T-helper 22 cell (primary cell): ENCODE data around the gene LRCH2.
"Not testable (repeated sequence)": the region's sequence is repeated elsewhere in the genome, so short reads cannot be mapped to it uniquely, and the experiment has no call there.

ENCODE experiments used
- DNase-seq: peaks from one replicate; pipeline ENCODE4 v3.0.0-alpha.2; 2020; ENCODE audit warnings: low read depth

Gene LRCH2

GRCh38 chrX:115233497-115234455, at the start of gene LRCH2:
Gene LRCH2 (minus strand): TSS chrX:115234096. CDS start chrX:115234041, 55 bp downstream.
- no peak for DNase-seq

GRCh38 chrX:115269051-115269683, 35.3 kb upstream of the LRCH2 start:
- no peak for DNase-seq

GRCh38 chrX:115268421-115268820, 34.5 kb upstream of the LRCH2 start:
- no peak for DNase-seq

- DNase-seq, result no peak
Measured at GRCh38 chrX:115266300-115266699, 32.4 kb upstream of the LRCH2 start.

GRCh38 chrX:115264009-115264408, 30.1 kb upstream of the LRCH2 start:
- DNase-seq, result no peak

- DNase-seq, result no peak
Measured at GRCh38 chrX:115261148-115261547, 27.3 kb upstream of the LRCH2 start.

GRCh38 chrX:115260330-115260729, 26.4 kb upstream of the LRCH2 start:
- DNase-seq, result no peak

GRCh38 chrX:115259238-115259875, 25.5 kb upstream of the LRCH2 start:
- DNase-seq, result no peak

GRCh38 chrX:115257711-115258110, 23.8 kb upstream of the LRCH2 start:
- no peak for DNase-seq

- DNase-seq, result no peak
Measured at GRCh38 chrX:115255003-115255402, 21.1 kb upstream of the LRCH2 start.

- no peak for DNase-seq
Measured at GRCh38 chrX:115251458-115252233, 17.8 kb upstream of the LRCH2 start.

GRCh38 chrX:115237056-115237455, 3.2 kb upstream of the LRCH2 start:
- DNase-seq, result no peak

GRCh38 chrX:115236560-115236959, 2.7 kb upstream of the LRCH2 start:
- DNase-seq, result no peak

GRCh38 chrX:115234461-115234860, 565 bp upstream of the LRCH2 start:
- no peak for DNase-seq

GRCh38 chrX:115232933-115233496, 881 bp downstream of the LRCH2 start:
- no peak for DNase-seq

GRCh38 chrX:115229337-115230003, 4.4 kb downstream of the LRCH2 start:
- no peak for DNase-seq

- no peak for DNase-seq
Measured at GRCh38 chrX:115226929-115227328, 7.0 kb downstream of the LRCH2 start.

GRCh38 chrX:115217346-115217745, 16.6 kb downstream of the LRCH2 start:
- DNase-seq, result not testable (repeated sequence)

- DNase-seq, result no peak
Measured at GRCh38 chrX:115214605-115215004, 19.3 kb downstream of the LRCH2 start.

GRCh38 chrX:115214151-115214550, 19.7 kb downstream of the LRCH2 start:
- DNase-seq, result no peak

GRCh38 chrX:115209547-115209946, 24.3 kb downstream of the LRCH2 start:
- DNase-seq, result not testable (repeated sequence)
